Chondrocyte (in vitro differentiated cells): ENCODE data around the gene ZNF436. TPM values are rescaled to one million over a fixed set of nuclear protein-coding genes. Genes with fewer than 3 reads are reported as not detected.

Experiments
- DNase-seq: peaks from one replicate; pipeline ENCODE4 v3.0.0; 2021; ENCODE audit warnings: mixed read lengths, low spot score
- H3K27ac Mint-ChIP-seq: one replicate; pipeline ENCODE4 v1.8.0; 2021; ENCODE audit warnings: mild to moderate bottlenecking, moderate library complexity, mixed read lengths; ENCODE audit not compliant: unreplicated experiment
- H3K27me3 Mint-ChIP-seq: 2 replicates; pipeline ENCODE4 v1.8.0; 2021; ENCODE audit warnings: low read depth, mixed read lengths
- H3K36me3 Mint-ChIP-seq: 2 replicates; pipeline ENCODE4 v1.8.0; 2021; ENCODE audit warnings: low read depth, mixed read lengths
- H3K4me1 Mint-ChIP-seq: 2 replicates; pipeline ENCODE4 v1.8.0; 2021; ENCODE audit warnings: low read depth, mild to moderate bottlenecking, mixed read lengths
- H3K4me3 Mint-ChIP-seq: one replicate; pipeline ENCODE4 v1.8.0; 2021; ENCODE audit warnings: mild to moderate bottlenecking, moderate library complexity, mixed read lengths; ENCODE audit not compliant: unreplicated experiment
- H3K9me3 Mint-ChIP-seq: 2 replicates; pipeline ENCODE4 v1.8.0; 2021; ENCODE audit warnings: low read depth, mixed read lengths
- CTCF ChIP-seq: fragments of 200-600 bp; sonication (generic); IDR thresholded peaks from 2 replicates; pipeline ENCODE4 v1.5.0; 2021; ENCODE audit warnings: antibody characterized with exemption, mild to moderate bottlenecking, moderate library complexity
- total RNA-seq: library from RNA; stranded (reverse); gene quantifications from 3 replicates; pipeline ENCODE4 v1.2.1, GENCODE V29; 2021

The ZNF436 gene
- total RNA-seq, 1 donor from 2014 or later: 17.0 TPM

- no peaks in the 10 kb centered on the region for H3K27me3 Mint-ChIP-seq
- no peak for DNase-seq
- no peak for TF ChIP-seq CTCF
- peaks cover 54% of the 10 kb centered on the region for H3K9me3 Mint-ChIP-seq
- peaks cover 20% of the 10 kb centered on the region for H3K4me1 Mint-ChIP-seq
- H3K4me3 Mint-ChIP-seq: no peak overlapping the region
- peak overlapping the region; percentile 8 for H3K27ac Mint-ChIP-seq
- H3K36me3 Mint-ChIP-seq: peaks cover 83% of the 10 kb centered on the region
Measured at GRCh38 chr1:23362218-23362713, 7.4 kb downstream of the ZNF436 start.

GRCh38 chr1:23358310-23358875 lies 11.2 kb downstream of the ZNF436 start:
- peaks cover 57% of the 10 kb centered on the region for H3K36me3 Mint-ChIP-seq
- H3K4me3 Mint-ChIP-seq: no peak overlapping the region

GRCh38 chr1:23357138-23357908 lies 12.3 kb downstream of the ZNF436 start:
- Mint-ChIP-seq H3K36me3 (peaks cover 47% of the 10 kb centered on the region), H3K9me3 (peaks cover 42% of the 10 kb centered on the region), H3K4me3 (no peak overlapping the region), H3K4me1 (peaks cover 9% of the 10 kb centered on the region), H3K27ac (peak overlapping the region; percentile 57), H3K27me3 (no peaks in the 10 kb centered on the region)
- no peak for DNase-seq
- no peak for TF ChIP-seq CTCF

More at GRCh38 chr1:23358310-23358875, 11.2 kb downstream of the ZNF436 start:
- peaks cover 50% of the 10 kb centered on the region for H3K9me3 Mint-ChIP-seq
- no peaks in the 10 kb centered on the region for H3K27me3 Mint-ChIP-seq
- no peak overlapping the region for H3K27ac Mint-ChIP-seq
- peaks cover 9% of the 10 kb centered on the region for H3K4me1 Mint-ChIP-seq
- DNase-seq: no peak
- TF ChIP-seq CTCF: no peak

- peak overlapping the region; percentile 57 for H3K27ac Mint-ChIP-seq
- H3K4me3 Mint-ChIP-seq: no peak overlapping the region
- H3K27me3 Mint-ChIP-seq: no peaks in the 10 kb centered on the region
- peaks cover 39% of the 10 kb centered on the region for H3K36me3 Mint-ChIP-seq
- no peak for DNase-seq
- H3K9me3 Mint-ChIP-seq: peaks cover 37% of the 10 kb centered on the region
- no peak for TF ChIP-seq CTCF
- peaks cover 9% of the 10 kb centered on the region for H3K4me1 Mint-ChIP-seq
Measured at GRCh38 chr1:23356471-23357137, 13.0 kb downstream of the ZNF436 start.

GRCh38 chr1:23354245-23354644 lies 15.4 kb downstream of the ZNF436 start:
- Mint-ChIP-seq H3K4me1 (peaks cover 9% of the 10 kb centered on the region), H3K36me3 (peaks cover 17% of the 10 kb centered on the region), H3K9me3 (peaks cover 15% of the 10 kb centered on the region), H3K4me3 (no peak overlapping the region), H3K27me3 (no peaks in the 10 kb centered on the region), H3K27ac (no peak overlapping the region)
- TF ChIP-seq CTCF: peak; percentile 31
- no peak for DNase-seq
